Hepatocyte (in vitro differentiated cells): ENCODE data around the gene SLC39A10. TPM values are rescaled to one million over a fixed set of nuclear protein-coding genes. Genes with fewer than 3 reads are reported as not detected.

Experiments used
- DNase-seq: peaks from one replicate; pipeline ENCODE4 v3.0.0-alpha.2; 2016; ENCODE audit warnings: low spot score
- H2AFZ ChIP-seq: fragments of 200-600 bp; sonication (generic); 2 replicates; pipeline ENCODE4 v1.6.0; 2016; ENCODE audit warnings: antibody characterized with exemption, mild to moderate bottlenecking
- H3K27ac ChIP-seq: fragments of 200-600 bp; sonication (generic); 2 replicates; pipeline ENCODE4 v1.5.1; 2016; ENCODE audit warnings: mild to moderate bottlenecking
- H3K27me3 ChIP-seq: fragments of 200-600 bp; sonication (generic); 2 replicates; pipeline ENCODE4 v1.6.1; 2016
- H3K36me3 ChIP-seq: fragments of 200-600 bp; sonication (generic); replicated peaks from 2 replicates; pipeline ENCODE4 v1.5.1; 2016; ENCODE audit warnings: low read depth; ENCODE audit not compliant: insufficient read depth
- H3K4me1 ChIP-seq: fragments of 200-600 bp; sonication (generic); 2 replicates; pipeline ENCODE4 v1.5.1; 2016; ENCODE audit warnings: mild to moderate bottlenecking, moderate library complexity; ENCODE audit not compliant: insufficient read depth
- H3K4me2 ChIP-seq: fragments of 200-600 bp; sonication (generic); 2 replicates; pipeline ENCODE4 v1.6.0; 2016
- H3K4me3 ChIP-seq: fragments of 200-600 bp; sonication (generic); 2 replicates; pipeline ENCODE4 v1.5.1; 2016; ENCODE audit warnings: mild to moderate bottlenecking
- H3K79me2 ChIP-seq: fragments of 200-600 bp; sonication (generic); 2 replicates; pipeline ENCODE4 v1.6.0; 2017; ENCODE audit warnings: mild to moderate bottlenecking
- H3K9me2 ChIP-seq: fragments of 200-600 bp; sonication (generic); replicated peaks from 2 replicates; pipeline ENCODE4 v1.6.0; 2017; ENCODE audit warnings: mild to moderate bottlenecking; ENCODE audit not compliant: insufficient read depth
- H3K9me3 ChIP-seq: fragments of 200-600 bp; sonication (generic); 2 replicates; pipeline ENCODE4 v1.5.1; 2016; ENCODE audit warnings: low read depth, mild to moderate bottlenecking
- H4K20me1 ChIP-seq: fragments of 200-600 bp; sonication (generic); 2 replicates; pipeline ENCODE4 v1.6.0; 2016; ENCODE audit warnings: mild to moderate bottlenecking; ENCODE audit not compliant: insufficient read depth, poor library complexity, severe bottlenecking
- EZH2 ChIP-seq: fragments of 200-600 bp; sonication (generic); IDR thresholded peaks from 2 replicates; pipeline ENCODE4 v1.6.1; 2016; ENCODE audit warnings: antibody characterized with exemption, mild to moderate bottlenecking, borderline replicate concordance
- EZH2phosphoT487 ChIP-seq: fragments of 200-600 bp; sonication (generic); IDR thresholded peaks from one replicate; pipeline ENCODE4 v1.6.1; 2018; ENCODE audit warnings: antibody characterized with exemption, mild to moderate bottlenecking, low read depth, moderate library complexity; ENCODE audit not compliant: unreplicated experiment, severe bottlenecking
- WGBS: methylation state at CpG from one replicate; pipeline ENCODE4 v1.1.6; 2016; ENCODE audit warnings: low lambda C conversion rate; ENCODE audit errors: missing lambda C conversion rate; 5-methylcytosine and 5-hydroxymethylcytosine counted together
- polyA plus RNA-seq: library from polyadenylated mRNA; unstranded; fragments of >200 nt; fragmentation: Nextera tagmentation; extraction: Ambion mirVana; gene quantifications from 2 replicates; pipeline ENCODE4 v1.2.1, GENCODE V29; 2016
- total RNA-seq: library from RNA; depleted of rRNA; stranded (reverse); fragments of >200 nt; gene quantifications from 2 replicates; pipeline ENCODE4 v1.2.3, GENCODE V29; 2014
- TF ChIP-seq, protein P1 (sequence below): fragments of 200-600 bp; sonication (generic); IDR thresholded peaks from 2 replicates; pipeline ENCODE4 v1.5.1; 2016; ENCODE audit warnings: antibody characterized with exemption, mild to moderate bottlenecking; ENCODE audit not compliant: poor library complexity

SLC39A10 gene
- total and polyA plus RNA-seq, 2 experiments from 2014 or later: 32.1 to 80.2 TPM

DNA sequence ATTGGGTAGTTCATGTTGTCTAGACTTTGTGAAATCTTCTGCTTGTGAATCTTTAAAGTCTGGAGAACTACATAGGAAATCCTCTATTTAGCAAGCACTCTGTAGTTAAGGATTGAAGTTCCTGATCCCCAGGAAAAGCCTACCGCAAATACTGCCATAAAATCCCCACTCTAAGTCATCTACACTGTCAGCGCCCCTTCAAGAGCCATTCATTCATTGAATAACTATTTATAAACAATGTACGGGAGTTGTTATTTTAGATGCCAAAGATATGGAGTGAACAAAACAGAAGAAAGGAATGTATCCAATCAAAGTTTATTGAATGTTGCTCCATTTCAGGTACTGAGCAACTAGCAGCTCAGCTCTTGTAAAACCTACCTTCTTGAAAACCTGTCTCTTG lies 36.5 kb upstream of the SLC39A10 start:
- Histone ChIP-seq H3K27ac (no peak overlapping the region), H3K9me2 (no peaks in the 10 kb centered on the region), H3K79me2 (no peaks in the 10 kb centered on the region), H3K27me3 (no peaks in the 10 kb centered on the region), H3K4me3 (no peak overlapping the region), H2AFZ (no peak overlapping the region), H3K36me3 (no peaks in the 10 kb centered on the region), H3K9me3 (no peaks in the 10 kb centered on the region), H3K4me2 (no peak overlapping the region), H4K20me1 (no peaks in the 10 kb centered on the region), H3K4me1 (no peaks in the 10 kb centered on the region)
- WGBS: 39% methylated on average over 3 of the region's 3 CpGs
- TF ChIP-seq EZH2: no peak
- TF ChIP-seq, protein P1, sequence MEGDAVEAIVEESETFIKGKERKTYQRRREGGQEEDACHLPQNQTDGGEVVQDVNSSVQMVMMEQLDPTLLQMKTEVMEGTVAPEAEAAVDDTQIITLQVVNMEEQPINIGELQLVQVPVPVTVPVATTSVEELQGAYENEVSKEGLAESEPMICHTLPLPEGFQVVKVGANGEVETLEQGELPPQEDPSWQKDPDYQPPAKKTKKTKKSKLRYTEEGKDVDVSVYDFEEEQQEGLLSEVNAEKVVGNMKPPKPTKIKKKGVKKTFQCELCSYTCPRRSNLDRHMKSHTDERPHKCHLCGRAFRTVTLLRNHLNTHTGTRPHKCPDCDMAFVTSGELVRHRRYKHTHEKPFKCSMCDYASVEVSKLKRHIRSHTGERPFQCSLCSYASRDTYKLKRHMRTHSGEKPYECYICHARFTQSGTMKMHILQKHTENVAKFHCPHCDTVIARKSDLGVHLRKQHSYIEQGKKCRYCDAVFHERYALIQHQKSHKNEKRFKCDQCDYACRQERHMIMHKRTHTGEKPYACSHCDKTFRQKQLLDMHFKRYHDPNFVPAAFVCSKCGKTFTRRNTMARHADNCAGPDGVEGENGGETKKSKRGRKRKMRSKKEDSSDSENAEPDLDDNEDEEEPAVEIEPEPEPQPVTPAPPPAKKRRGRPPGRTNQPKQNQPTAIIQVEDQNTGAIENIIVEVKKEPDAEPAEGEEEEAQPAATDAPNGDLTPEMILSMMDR: no peak
- DNase-seq: no peak

DNA sequence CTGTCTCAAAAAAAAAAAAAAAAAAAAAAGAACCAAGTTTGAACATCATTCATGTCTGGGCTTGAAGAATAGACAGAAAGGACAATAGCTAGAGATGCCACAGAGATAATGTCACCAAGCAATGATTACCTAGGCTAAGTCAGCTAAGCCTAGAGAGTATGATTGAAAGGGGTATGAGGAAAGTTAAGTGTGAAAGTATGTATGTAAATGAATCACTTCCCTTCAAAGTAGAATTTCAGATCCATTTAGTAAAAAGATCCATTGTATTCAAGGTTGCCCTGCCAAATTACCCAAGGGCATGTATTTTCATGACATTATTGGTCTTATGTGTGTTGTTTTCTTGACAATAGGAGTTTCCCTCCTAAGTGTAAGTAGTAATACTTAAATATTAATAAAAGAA lies 34.1 kb upstream of the SLC39A10 start:
- H3K4me2 ChIP-seq: no peak overlapping the region
- no peaks in the 10 kb centered on the region for H3K4me1 ChIP-seq
- H3K79me2 ChIP-seq: no peaks in the 10 kb centered on the region
- H3K27ac ChIP-seq: no peak overlapping the region
- no peak overlapping the region for H3K4me3 ChIP-seq
- DNase-seq: no peak
- no peaks in the 10 kb centered on the region for H3K27me3 ChIP-seq
- H3K36me3 ChIP-seq: no peaks in the 10 kb centered on the region
- TF ChIP-seq, protein P1: no peak
- TF ChIP-seq EZH2: no peak
- TF ChIP-seq EZH2phosphoT487: no peak
- no peaks in the 10 kb centered on the region for H3K9me3 ChIP-seq
- H3K9me2 ChIP-seq: no peaks in the 10 kb centered on the region
- no peaks in the 10 kb centered on the region for H4K20me1 ChIP-seq
- H2AFZ ChIP-seq: no peak overlapping the region

DNA sequence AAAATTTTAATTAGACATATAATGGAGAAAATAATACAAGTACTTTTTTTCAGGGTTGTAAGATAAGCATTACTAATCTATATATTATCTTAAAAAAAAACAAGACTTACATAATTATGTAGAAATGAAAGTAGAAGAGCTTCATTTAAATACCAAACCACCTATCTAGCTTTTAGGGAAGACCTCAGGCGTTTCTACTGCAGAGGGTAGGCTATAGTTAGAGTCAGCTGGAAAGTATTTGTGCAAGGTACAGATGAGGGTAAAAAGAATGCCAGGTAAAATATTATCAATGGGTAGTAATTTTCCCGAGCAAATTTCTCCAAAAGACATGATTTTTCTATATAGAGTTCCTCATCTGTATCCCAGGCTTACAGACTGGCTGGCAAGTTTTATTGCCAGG lies 30.5 kb upstream of the SLC39A10 start:
- H3K36me3 ChIP-seq: no peaks in the 10 kb centered on the region
- H3K27me3 ChIP-seq: no peaks in the 10 kb centered on the region
- H3K79me2 ChIP-seq: no peaks in the 10 kb centered on the region
- no peaks in the 10 kb centered on the region for H3K4me1 ChIP-seq
- H3K9me2 ChIP-seq: no peaks in the 10 kb centered on the region
- no peak for DNase-seq
- no peak overlapping the region for H3K4me2 ChIP-seq
- no peak overlapping the region for H2AFZ ChIP-seq
- no peaks in the 10 kb centered on the region for H4K20me1 ChIP-seq
- TF ChIP-seq, protein P1: no peak
- TF ChIP-seq EZH2 (no peak), EZH2phosphoT487 (no peak)
- H3K9me3 ChIP-seq: no peaks in the 10 kb centered on the region
- WGBS: 80% methylated on average over 2 of the region's 2 CpGs
- no peak overlapping the region for H3K4me3 ChIP-seq
- H3K27ac ChIP-seq: no peak overlapping the region

DNA sequence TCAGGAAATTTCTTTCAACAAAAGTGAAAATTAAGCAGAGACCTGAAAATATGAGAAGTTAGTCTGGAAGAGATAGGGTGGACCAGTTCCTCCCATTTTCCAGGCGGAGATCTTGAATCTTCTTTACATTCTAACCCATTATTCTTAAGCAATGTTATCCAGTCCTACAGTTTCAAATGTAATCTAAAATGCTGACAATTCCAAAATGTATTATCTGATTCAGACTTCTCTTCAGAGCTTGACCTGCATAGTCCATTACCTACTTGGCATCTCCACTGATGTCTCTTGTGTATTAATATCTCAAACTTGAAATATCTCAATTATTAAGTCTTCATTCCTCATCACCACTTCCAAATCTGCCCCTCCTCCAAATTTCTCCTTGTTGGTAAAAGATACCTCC lies 28.4 kb upstream of the SLC39A10 start:
- TF ChIP-seq EZH2: no peak
- TF ChIP-seq, protein P1: no peak
- TF ChIP-seq EZH2phosphoT487: no peak
- no peaks in the 10 kb centered on the region for H3K9me2 ChIP-seq
- H3K36me3 ChIP-seq: no peaks in the 10 kb centered on the region
- H3K4me1 ChIP-seq: no peaks in the 10 kb centered on the region
- no peak overlapping the region for H3K4me2 ChIP-seq
- WGBS: 100% methylated on average over 1 of the region's 1 CpG
- no peak overlapping the region for H2AFZ ChIP-seq
- DNase-seq: no peak
- H3K27ac ChIP-seq: no peak overlapping the region
- H3K79me2 ChIP-seq: no peaks in the 10 kb centered on the region
- H3K27me3 ChIP-seq: no peaks in the 10 kb centered on the region
- no peak overlapping the region for H3K4me3 ChIP-seq
- H4K20me1 ChIP-seq: no peaks in the 10 kb centered on the region
- no peaks in the 10 kb centered on the region for H3K9me3 ChIP-seq
